Activated naive CD4-positive, alpha-beta T cell treated with anti-CD3 and anti-CD28 coated beads, Interleukin-2, amount 50 U/mL, for 24 hours (primary cell): Measurements from ENCODE around the gene GTF2IRD2.
"Not testable (repeated sequence)": the region's sequence is repeated elsewhere in the genome, so short reads cannot be mapped to it uniquely, and the experiment has no call there.

ENCODE experiments used
- H3K27ac Mint-ChIP-seq: one replicate; pipeline ENCODE4 v1.8.0; 2021; ENCODE audit warnings: mild to moderate bottlenecking, mixed read lengths
- H3K27me3 Mint-ChIP-seq: one replicate; pipeline ENCODE4 v1.8.0; 2021; ENCODE audit warnings: mixed read lengths
- H3K36me3 Mint-ChIP-seq: one replicate; pipeline ENCODE4 v1.8.0; 2021; ENCODE audit warnings: mixed read lengths
- H3K4me1 Mint-ChIP-seq: one replicate; pipeline ENCODE4 v1.8.0; 2021; ENCODE audit warnings: mixed read lengths
- H3K4me3 Mint-ChIP-seq: one replicate; pipeline ENCODE4 v1.8.0; 2021; ENCODE audit warnings: mild to moderate bottlenecking, mixed read lengths
- H3K9me3 Mint-ChIP-seq: one replicate; pipeline ENCODE4 v1.8.0; 2021; ENCODE audit warnings: mixed read lengths

The GTF2IRD2 gene

DNA sequence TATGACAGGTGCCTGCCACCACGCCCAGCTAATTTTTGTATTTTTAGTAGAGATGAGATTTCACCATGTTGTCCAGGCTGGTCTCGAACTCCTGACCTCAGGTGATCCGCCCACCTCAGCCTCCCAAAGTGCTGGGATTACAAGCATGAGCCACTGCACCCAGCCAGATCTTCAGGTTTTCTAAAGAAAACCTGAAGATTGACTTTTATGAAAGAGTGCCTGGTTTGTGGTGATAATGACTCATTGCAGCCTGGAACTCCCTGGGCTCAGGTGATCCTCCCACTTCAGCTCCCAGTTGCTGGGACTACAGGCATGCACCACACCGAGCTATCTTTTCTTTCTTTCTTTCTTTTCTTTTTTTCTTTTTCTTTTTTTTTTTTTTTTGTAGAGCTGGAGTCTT, 52.8 kb downstream of the GTF2IRD2 start:
- not testable (repeated sequence) for H3K36me3 Mint-ChIP-seq, H3K4me3 Mint-ChIP-seq, H3K4me1 Mint-ChIP-seq, H3K27ac Mint-ChIP-seq, H3K9me3 Mint-ChIP-seq, H3K27me3 Mint-ChIP-seq

DNA sequence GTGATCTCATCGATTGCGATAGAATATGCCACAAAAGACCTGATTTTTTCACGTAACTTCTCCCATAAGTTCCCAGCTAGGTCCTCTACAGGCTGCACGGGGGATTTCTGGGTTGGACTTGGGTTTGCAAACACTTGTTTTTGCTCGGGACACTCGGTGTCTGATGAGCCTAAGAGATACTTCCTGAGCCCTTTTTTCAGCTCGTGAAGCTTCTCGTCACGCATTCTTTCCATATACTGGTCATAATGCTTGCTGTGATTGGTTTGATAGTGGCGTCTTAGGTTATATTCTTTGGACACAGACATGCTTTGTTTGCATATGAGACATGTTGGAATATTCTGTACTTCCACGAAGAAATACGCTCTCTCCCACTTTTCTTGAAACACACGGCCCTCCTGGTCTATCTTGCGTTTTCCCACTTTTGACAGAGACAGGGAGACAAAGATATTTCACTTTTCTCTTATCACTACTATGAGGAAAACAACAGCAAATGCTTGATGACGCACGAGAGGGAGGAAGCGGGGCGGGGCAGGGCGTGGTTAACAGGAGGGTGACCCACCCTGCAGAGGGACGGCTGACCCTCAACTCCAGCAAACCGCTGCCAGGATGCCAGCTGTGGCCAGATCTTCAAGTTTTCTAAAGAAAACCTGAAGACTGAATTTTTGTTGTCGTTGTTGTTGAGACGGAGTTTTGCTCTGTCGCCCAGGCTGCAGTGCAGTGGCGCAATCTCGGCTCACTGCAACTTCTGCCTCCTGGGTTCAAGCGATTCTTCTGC, 53.4 kb downstream of the GTF2IRD2 start:
- H3K27ac Mint-ChIP-seq, H3K4me3 Mint-ChIP-seq, H3K36me3 Mint-ChIP-seq, H3K9me3 Mint-ChIP-seq, H3K27me3 Mint-ChIP-seq, H3K4me1 Mint-ChIP-seq: not testable (repeated sequence)

DNA sequence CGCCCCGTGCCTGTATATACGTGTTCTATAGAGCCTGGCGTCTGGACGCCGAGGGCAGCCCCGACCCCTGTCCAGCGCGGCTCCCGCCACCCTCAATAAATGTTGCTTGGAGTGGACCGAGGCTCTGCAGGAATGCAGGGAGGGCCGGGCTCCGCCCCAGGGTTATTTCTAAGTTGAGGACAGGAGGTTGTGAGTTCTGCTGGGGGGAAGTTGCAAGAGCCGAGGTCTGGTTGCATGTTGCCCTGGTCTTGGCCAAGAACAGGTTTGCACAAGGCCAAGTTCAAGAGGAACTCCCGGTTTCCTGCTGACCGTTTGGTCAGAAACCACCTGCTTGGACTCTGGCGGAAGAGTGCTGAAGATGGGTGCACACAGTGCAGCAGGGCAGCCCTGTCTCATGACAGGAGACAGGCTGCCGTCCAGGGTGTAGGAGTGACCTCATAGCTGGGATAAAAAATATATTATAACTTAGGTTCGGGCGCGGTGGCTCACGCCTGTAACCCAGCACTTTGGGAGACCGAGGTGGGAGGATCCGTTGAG, 62.1 kb downstream of the GTF2IRD2 start:
- not testable (repeated sequence) for H3K4me3 Mint-ChIP-seq, H3K27ac Mint-ChIP-seq, H3K4me1 Mint-ChIP-seq, H3K27me3 Mint-ChIP-seq, H3K36me3 Mint-ChIP-seq, H3K9me3 Mint-ChIP-seq

DNA sequence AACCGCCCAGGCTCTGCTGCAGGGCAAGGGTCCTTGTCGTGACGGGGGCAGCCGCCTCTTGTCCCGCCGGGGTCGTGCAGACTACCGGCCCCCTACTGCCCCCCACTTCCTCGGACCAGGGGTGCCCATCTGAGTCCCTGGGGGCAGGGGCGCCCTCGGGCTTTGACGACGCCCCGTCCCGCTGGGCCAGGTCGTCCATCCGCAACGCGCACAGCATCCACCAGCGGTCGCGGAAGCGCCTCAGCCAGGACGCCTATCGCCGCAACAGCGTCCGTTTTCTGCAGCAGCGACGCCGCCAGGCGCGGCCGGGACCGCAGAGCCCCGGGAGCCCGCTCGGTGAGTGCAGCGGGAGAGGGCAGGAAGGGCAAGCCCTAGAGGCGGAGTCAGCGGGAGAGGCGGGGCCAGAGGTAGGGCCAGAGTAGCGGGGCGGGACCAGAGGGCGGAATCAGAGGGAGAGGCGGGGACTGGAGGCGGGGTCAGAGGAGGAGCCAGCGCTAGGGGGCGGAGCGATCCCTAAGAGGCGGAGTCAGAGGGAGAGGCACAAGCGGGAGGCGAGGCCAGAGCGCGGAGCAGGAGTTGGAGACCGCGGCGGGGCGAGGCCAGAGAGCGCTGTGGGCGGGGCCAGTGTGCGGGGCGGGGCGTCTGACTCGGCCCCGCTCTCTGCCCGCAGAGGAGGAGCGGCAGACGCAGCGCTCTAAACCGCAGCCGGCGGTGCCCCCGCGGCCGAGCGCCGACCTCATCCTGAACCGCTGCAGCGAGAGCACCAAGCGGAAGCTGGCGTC, 62.8 kb downstream of the GTF2IRD2 start:
- H3K36me3 Mint-ChIP-seq, H3K4me3 Mint-ChIP-seq, H3K27ac Mint-ChIP-seq, H3K4me1 Mint-ChIP-seq, H3K27me3 Mint-ChIP-seq, H3K9me3 Mint-ChIP-seq: not testable (repeated sequence)

DNA sequence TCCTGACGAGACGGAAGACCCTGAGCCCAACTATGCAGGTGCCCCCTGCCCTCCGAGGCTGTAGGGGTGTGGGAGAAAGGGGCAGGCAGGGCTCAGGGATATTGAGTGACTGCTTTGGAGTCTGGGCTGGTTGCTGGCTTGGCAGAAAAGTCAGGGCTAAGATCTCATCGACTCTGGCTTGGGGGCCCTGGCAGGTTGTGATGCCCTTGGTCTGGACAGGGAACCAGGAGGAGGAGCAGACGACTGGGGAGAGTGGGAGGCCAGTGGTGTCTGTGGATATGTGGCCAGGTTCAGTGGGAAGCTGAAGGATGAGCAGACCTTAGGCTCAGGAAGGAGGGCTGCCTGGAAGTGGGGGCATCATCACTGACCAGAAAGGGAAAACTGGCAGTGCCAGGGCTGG, 67.8 kb downstream of the GTF2IRD2 start:
- H3K9me3 Mint-ChIP-seq, H3K36me3 Mint-ChIP-seq, H3K4me1 Mint-ChIP-seq: not testable (repeated sequence)

DNA sequence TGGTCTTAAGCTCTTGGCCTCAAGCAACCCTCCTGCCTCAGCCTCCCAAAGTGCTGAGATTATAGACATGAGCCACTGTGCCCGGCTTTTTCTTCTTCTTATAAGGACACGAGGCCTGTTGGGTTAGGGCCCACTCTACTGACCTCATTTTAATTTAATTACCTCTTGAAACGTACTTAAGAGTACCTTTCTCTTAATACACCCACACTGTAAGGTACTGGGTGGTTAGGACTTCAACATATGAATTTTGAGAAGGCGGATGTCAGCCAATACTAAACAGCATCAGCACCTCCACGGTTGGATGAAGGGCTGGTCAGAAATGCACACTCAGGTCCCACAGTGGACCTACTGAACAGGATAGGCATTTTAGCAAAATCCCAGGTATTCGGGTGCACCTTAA, 69.7 kb downstream of the GTF2IRD2 start:
- not testable (repeated sequence) for H3K4me1 Mint-ChIP-seq, H3K36me3 Mint-ChIP-seq, H3K27me3 Mint-ChIP-seq, H3K9me3 Mint-ChIP-seq, H3K4me3 Mint-ChIP-seq, H3K27ac Mint-ChIP-seq

More for the DNA sequence above, 67.8 kb downstream of the GTF2IRD2 start:
- not testable (repeated sequence) for H3K27ac Mint-ChIP-seq, H3K4me3 Mint-ChIP-seq, H3K27me3 Mint-ChIP-seq

DNA sequence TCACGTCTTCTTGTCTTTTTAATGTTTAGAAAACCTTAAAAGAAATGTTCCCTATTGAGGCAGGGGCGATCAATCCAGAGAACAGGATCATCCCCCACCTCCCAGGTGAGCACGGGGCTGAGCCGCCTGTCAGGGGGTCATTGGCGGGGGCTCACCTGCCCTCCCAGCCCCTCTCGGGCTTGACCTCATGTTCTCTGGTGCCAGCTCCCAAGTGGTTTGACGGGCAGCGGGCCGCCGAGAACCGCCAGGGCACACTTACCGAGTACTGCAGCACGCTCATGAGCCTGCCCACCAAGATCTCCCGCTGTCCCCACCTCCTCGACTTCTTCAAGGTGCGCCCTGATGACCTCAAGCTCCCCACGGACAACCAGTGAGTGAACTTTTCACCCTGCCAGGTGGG, 72.4 kb downstream of the GTF2IRD2 start:
- not testable (repeated sequence) for H3K9me3 Mint-ChIP-seq, H3K27ac Mint-ChIP-seq, H3K4me3 Mint-ChIP-seq, H3K4me1 Mint-ChIP-seq, H3K27me3 Mint-ChIP-seq, H3K36me3 Mint-ChIP-seq

DNA sequence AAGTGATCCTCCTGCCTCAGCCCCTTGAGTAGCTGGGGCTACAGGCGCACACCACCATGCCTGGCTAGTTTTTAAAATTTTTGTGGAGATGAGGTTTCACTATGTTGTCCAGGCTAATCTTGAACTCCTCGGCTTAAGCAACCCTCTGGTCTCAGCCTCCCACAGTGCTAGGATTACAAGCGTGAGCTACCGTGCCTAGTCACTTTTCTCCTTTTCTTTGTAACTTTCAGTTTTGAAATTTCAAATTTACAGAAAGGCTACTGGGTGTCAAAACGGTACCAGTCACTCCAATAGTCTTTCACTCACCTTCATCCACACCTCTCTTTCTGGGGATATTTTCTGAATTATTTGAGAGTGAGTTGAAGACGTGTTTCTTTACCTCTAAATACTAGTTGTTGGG, 76.3 kb downstream of the GTF2IRD2 start:
- H3K36me3 Mint-ChIP-seq, H3K9me3 Mint-ChIP-seq, H3K4me3 Mint-ChIP-seq, H3K27ac Mint-ChIP-seq, H3K4me1 Mint-ChIP-seq, H3K27me3 Mint-ChIP-seq: not testable (repeated sequence)

DNA sequence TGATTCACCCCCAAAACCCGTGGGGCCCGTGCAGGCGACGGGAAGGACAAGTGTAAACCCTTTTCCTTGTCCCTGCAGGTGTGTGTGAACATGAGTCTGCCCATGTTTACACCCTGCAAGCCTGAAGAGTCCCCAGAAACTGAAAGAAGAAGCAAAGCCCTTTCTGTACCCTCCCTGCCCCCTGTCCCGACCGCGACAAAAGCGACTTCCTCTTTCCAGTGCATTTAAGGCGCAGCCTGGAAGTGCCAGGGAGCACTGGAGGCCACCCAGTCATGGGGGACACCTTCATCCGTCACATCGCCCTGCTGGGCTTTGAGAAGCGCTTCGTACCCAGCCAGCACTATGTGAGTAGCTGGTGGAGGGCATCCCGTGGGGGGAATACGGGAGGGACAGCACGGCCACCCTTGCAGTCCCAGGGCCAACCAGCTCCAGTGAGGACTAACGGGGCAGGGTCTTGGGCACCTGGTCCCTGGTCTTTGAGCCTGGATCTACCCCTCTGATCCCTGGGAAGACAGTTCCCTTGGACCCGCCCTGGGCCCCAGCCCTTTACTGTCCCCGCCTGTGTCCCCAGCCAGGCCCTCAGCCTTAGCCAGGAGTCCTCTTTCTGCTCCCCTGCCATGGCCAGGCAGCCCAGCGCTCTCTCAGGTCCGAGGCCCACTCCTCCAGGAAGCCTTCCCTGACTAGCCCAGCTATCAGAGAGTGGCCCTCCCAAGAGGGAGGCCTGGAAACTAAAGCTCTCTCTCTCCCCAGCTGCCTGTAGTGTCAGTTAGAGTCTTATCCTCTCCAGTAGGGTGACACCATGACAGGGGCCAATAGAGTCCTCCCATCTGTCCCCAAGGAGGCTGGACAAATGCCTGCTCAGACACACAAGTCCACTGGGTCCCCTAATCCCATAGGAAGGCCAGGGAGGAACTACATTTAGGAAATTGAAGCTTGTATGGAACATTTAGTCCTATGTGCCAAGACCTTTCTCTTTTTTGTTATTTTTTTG, 77.3 kb downstream of the GTF2IRD2 start, which contains the start of gene NCF1:
Gene NCF1 (plus strand): TSS at position 252 of the 991 bp plus-strand sequence. CDS start 21 bp downstream, at position 273.
- not testable (repeated sequence) for H3K4me3 Mint-ChIP-seq, H3K4me1 Mint-ChIP-seq, H3K36me3 Mint-ChIP-seq, H3K27ac Mint-ChIP-seq, H3K9me3 Mint-ChIP-seq, H3K27me3 Mint-ChIP-seq

DNA sequence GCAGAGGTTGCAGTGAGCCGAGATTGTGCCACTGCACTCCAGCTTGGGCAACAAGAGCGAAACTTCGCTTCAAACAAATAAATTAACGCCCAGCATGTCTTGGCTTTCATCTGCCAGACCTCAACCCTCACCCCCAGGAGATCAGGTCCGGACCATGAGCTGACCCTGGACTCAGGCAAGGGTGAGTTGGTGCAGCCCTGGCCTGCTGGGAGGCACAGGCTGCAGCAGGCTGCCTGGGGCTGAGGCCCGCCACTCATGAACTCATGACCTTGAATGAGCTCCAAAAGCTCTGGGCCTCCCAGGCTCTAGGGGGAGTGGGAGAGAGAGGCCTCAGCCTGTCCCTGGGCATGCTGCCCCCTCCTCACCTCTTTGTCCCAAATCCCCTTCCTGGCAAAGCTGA, 79.3 kb downstream of the GTF2IRD2 start:
- not testable (repeated sequence) for H3K27me3 Mint-ChIP-seq, H3K4me1 Mint-ChIP-seq, H3K27ac Mint-ChIP-seq, H3K36me3 Mint-ChIP-seq, H3K9me3 Mint-ChIP-seq, H3K4me3 Mint-ChIP-seq

DNA sequence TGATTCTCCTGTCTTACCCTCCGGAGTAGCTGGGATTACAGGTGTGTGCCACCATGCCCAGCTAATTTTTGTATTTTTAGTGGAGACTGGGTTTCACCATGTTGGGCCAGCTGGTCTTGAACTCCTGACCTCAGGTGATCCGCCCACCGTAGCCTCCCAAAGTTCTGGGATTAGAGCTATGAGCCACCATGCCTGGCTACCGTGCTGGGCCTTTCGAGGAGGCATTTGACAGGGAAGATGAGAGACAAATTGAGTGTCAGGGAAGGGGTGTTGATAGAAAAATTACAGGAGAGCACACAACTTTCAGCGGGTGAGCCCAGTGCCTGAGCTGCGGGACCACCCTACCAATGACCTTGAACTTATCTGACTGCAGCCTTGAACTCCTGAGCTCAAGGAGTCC, 81.3 kb downstream of the GTF2IRD2 start:
- H3K9me3 Mint-ChIP-seq, H3K36me3 Mint-ChIP-seq, H3K27ac Mint-ChIP-seq, H3K4me3 Mint-ChIP-seq, H3K4me1 Mint-ChIP-seq, H3K27me3 Mint-ChIP-seq: not testable (repeated sequence)

DNA sequence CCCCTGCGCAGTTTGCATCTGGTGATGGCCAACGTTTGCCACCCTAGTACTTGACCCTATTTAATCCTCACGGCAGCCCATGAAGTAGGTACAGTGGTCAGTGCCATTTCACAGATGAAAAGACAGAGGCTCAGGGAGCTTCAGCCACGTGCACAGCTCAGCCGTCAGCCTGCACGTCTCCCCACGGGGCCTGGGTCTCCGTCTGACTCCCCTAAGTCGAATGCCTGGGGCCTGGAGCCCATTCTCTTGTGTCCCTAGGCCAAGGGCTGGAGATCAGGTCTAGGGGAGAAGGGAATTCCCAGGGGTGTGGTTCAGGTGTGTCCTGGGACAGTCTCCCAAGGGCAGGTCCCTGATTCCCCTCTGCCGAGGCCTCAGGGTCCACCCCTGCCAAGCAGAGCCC, 84.4 kb downstream of the GTF2IRD2 start:
- not testable (repeated sequence) for H3K36me3 Mint-ChIP-seq, H3K4me1 Mint-ChIP-seq, H3K27ac Mint-ChIP-seq, H3K27me3 Mint-ChIP-seq, H3K4me3 Mint-ChIP-seq, H3K9me3 Mint-ChIP-seq

DNA sequence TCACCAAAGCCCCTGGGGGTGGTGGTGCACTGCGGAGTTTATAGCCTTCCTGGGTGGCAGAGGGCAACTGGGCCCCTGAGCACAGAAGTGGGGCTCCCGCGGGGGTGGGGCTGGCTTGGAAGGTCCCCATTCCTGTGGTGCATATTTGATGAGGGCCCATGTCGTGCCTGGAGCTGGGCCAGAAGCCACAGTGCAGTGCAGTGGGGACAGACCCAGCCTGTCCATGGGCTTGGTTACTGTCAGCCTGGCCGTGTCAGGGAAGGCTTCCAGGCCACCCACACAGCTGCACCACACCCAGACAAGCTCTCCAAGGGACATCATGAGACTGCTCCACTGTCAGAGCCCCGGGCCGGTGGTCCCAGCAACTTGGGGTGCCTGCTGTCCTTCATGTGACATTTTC, 84.9 kb downstream of the GTF2IRD2 start:
- not testable (repeated sequence) for H3K9me3 Mint-ChIP-seq, H3K4me3 Mint-ChIP-seq, H3K27me3 Mint-ChIP-seq, H3K27ac Mint-ChIP-seq, H3K4me1 Mint-ChIP-seq, H3K36me3 Mint-ChIP-seq

DNA sequence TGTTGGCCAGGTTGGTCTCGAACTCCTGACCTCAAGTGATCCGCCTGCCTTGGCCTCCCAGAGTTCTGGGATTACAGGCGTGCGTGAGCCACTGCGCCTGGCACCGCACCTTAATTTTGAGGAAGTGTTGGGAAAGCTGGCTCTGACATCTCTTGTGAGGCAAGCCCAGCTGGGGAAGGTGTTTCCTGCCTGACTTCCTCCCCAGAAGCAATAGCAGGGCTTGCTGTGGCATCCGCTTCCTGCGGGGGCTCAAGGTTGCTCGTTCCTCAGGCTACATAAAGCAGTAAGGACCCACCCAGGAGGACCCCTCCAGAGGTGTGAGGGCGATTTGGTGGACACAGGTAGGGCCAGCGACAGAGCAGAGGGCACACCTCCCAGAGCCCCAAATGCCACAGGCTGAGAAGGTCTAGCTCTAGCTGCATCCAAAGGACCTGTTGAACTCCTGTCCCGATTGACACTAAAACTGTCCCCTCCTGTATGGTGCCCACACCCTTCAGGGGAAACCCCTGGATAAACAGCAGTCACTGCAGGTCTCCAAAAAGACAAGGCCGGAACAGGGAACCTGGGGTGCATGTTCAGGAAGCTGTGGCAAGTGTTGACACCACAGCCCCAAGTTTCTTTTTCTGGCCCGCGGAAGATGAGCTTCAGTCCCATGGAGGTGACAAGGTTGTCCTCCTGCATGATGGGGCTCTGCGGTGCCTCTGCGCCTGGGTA, 86.0 kb downstream of the GTF2IRD2 start:
- not testable (repeated sequence) for H3K36me3 Mint-ChIP-seq, H3K9me3 Mint-ChIP-seq, H3K27ac Mint-ChIP-seq, H3K4me1 Mint-ChIP-seq, H3K27me3 Mint-ChIP-seq, H3K4me3 Mint-ChIP-seq

DNA sequence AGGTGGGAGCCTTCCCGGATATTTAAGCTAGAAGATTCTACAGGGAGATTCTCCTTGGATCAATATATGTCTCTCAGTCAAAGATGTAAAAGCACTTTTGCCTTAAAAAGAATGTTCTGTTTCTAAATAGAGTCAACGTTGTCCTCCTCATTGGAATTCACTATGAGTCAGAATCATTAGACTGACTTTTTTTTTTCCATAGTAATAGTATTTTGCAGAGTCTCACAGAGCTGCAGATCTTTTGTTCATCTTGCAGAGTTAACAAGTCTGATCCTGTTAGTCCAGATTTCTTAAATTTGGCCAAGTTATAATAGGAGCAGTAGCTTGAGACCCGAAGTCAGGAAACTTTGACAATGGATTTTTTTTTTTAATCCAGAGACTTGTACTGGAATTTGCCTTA, 92.4 kb downstream of the GTF2IRD2 start:
- H3K27me3 Mint-ChIP-seq, H3K4me1 Mint-ChIP-seq, H3K9me3 Mint-ChIP-seq, H3K4me3 Mint-ChIP-seq, H3K36me3 Mint-ChIP-seq, H3K27ac Mint-ChIP-seq: not testable (repeated sequence)
